Activated CD8-positive, alpha-beta T cell treated with anti-CD3 and anti-CD28 coated beads for 36 hours (primary cell): ENCODE data around the gene EPHA10. TPM values are rescaled to one million over a fixed set of nuclear protein-coding genes. Genes with fewer than 3 reads are reported as not detected.

Experiments used
- ATAC-seq: fragments of 200-7000 bp; cut with Tn5 transposase; one replicate; pipeline ENCODE4 v1.10.0; 2021; ENCODE audit warnings: mild to moderate bottlenecking, moderate library complexity
- CTCF ChIA-PET: fragments of 350-600 bp; sonication (Branson Sonifier 250); formaldehyde crosslinking; loops from one replicate; lab custom pipeline; 2021; ENCODE audit warnings: antibody characterized with exemption; lab: Charles Lee
- POLR2A ChIA-PET: fragments of 350-600 bp; sonication (Branson Sonifier 250); formaldehyde crosslinking; loops from one replicate; lab custom pipeline; 2021; ENCODE audit warnings: antibody characterized with exemption; lab: Charles Lee
- DNase-seq: peaks from one replicate; pipeline ENCODE4 v3.0.0-alpha.2; 2020
- H3K27ac Mint-ChIP-seq: one replicate; pipeline ENCODE4 v1.8.0; 2021; ENCODE audit warnings: mild to moderate bottlenecking, mixed read lengths
- H3K27me3 Mint-ChIP-seq: one replicate; pipeline ENCODE4 v1.8.0; 2021; ENCODE audit warnings: mixed read lengths
- H3K36me3 Mint-ChIP-seq: one replicate; pipeline ENCODE4 v1.8.0; 2021; ENCODE audit warnings: low read depth, mixed read lengths
- H3K4me1 Mint-ChIP-seq: one replicate; pipeline ENCODE4 v1.8.0; 2021; ENCODE audit warnings: low read depth, mixed read lengths
- H3K4me3 Mint-ChIP-seq: one replicate; pipeline ENCODE4 v1.8.0; 2021; ENCODE audit warnings: mild to moderate bottlenecking, moderate library complexity, mixed read lengths
- H3K9me3 Mint-ChIP-seq: one replicate; pipeline ENCODE4 v1.8.0; 2021; ENCODE audit warnings: mixed read lengths
- intact Hi-C: fragments of 100-400 bp; cut with micrococcal nuclease; formaldehyde crosslinking; loops from one replicate; pipeline ENCODE4 v1.10.0; 2022
- total RNA-seq, 2 experiments: library from RNA; stranded (reverse); gene quantifications; one replicate each; pipeline ENCODE4 v1.2.3, GENCODE V29; 2021
- TF ChIP-seq, protein P1 (sequence below): fragments of 200-600 bp; IDR thresholded peaks from one replicate; pipeline ENCODE4 v1.8.0; 2022; ENCODE audit warnings: antibody characterized with exemption, mild to moderate bottlenecking

The EPHA10 gene
- total RNA-seq, 2 experiments from 2014 or later = not detected

DNA sequence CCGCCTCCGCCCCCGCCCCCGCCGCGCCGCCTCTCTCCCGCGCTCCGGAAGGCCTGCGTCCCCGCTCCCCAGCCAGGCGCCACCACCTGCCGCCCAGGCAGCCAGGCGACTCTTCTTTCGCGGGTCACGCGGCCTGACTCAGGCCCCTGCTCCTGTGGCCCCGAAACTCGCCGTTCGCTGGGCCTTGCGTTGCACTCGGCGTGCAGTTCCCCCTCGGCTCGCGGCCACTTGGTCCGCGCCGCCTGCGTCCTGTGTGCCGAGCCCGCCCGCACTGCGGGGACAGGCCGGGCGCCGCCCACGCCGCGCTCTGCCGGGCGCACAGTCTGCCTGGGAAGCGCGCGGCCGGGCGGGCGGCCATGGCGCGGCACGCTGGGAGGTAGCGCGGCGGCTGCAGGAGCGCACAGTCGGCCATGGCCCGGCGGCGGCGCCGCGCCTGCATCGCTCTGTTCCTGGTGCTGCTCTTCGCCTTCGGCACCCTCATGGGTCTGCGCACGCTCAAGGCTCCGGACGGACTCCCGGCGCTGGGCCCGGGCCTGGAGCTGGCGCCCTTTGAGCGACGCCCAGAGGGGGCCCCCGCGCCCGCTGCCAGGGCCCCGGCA lies 29.0 kb upstream of the EPHA10 start, which contains the start of gene MANEAL:
TSS of gene MANEAL (plus strand) at position 75 of the 599 bp plus-strand sequence. CDS start at position 411, 336 bp downstream.
- H3K27me3 Mint-ChIP-seq = peaks cover 23% of the 10 kb centered on the region
- DNase-seq (peak; percentile 48), ATAC-seq (peak; percentile 75)
- TF ChIP-seq, protein P1, sequence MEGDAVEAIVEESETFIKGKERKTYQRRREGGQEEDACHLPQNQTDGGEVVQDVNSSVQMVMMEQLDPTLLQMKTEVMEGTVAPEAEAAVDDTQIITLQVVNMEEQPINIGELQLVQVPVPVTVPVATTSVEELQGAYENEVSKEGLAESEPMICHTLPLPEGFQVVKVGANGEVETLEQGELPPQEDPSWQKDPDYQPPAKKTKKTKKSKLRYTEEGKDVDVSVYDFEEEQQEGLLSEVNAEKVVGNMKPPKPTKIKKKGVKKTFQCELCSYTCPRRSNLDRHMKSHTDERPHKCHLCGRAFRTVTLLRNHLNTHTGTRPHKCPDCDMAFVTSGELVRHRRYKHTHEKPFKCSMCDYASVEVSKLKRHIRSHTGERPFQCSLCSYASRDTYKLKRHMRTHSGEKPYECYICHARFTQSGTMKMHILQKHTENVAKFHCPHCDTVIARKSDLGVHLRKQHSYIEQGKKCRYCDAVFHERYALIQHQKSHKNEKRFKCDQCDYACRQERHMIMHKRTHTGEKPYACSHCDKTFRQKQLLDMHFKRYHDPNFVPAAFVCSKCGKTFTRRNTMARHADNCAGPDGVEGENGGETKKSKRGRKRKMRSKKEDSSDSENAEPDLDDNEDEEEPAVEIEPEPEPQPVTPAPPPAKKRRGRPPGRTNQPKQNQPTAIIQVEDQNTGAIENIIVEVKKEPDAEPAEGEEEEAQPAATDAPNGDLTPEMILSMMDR = no peak
- intact Hi-C loops = no loop called here
- no peaks in the 10 kb centered on the region for H3K9me3 Mint-ChIP-seq
- CTCF ChIA-PET = interaction anchor here (0.9 kb wide), 1 partner anchor 29 kb away, joined by 5 read pairs; the partner anchor contains the start of gene EPHA10
- H3K27ac Mint-ChIP-seq = no peak within 1 kb of the TSS
- POLR2A ChIA-PET = interaction anchor here (0.5 to 1.6 kb wide), 3 partner anchors 10 to 19 kb away, joined by 3 to 5 read pairs (median 4); partner anchors contain the start of gene C1orf122
- peaks cover 22% of the 10 kb centered on the region for H3K4me1 Mint-ChIP-seq
- H3K4me3 Mint-ChIP-seq = peak within 1 kb of the TSS; percentile 65
- H3K36me3 Mint-ChIP-seq = peaks cover 6% of the 10 kb centered on the region

DNA sequence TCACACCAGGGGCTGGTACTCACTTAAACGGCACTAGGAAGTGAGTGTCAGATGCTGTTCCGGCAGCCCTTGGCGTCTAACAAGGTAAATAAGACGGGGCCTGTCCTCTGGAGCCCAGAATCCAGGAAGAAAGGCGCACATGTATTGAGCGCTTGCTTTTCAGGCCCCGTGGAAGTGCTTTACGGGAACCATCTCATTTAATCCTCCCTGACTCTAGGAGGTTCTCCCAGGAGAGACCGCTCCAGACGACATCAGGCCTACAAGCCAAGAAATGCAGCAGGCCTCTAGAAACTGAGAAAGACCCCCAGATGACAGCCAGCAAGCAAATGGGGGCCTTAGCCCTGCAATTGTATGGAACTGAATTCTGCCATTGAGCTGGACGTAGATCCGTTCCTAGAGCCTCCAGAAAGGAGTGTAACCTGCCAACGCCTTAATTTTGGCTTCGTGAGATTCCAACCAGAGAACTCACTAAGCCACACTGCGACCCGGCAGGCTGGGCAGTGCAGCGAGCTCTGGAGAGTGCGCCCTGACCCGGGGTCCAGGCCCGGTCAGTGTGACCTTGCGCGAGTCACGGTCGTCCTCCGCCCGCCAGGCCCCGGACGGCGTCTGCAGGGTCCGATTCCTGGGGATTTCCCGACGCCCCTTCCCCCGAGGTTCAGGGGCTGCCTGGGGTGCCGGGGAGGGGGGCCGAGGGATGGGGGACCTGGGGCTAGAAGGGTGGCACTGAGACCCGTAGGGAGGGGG lies 28.2 kb upstream of the EPHA10 start:
- Mint-ChIP-seq H3K27ac (no peak overlapping the region), H3K4me3 (peak overlapping the region; percentile 36), H3K9me3 (no peaks in the 10 kb centered on the region), H3K36me3 (peaks cover 4% of the 10 kb centered on the region), H3K27me3 (peaks cover 25% of the 10 kb centered on the region), H3K4me1 (peaks cover 22% of the 10 kb centered on the region)
- TF ChIP-seq, protein P1 = no peak
- ChIA-PET CTCF (no interaction called here), POLR2A (interaction anchor here (0.5 to 0.8 kb wide), 2 partner anchors 19 to 21 kb away, joined by 3 read pairs; no protein-coding TSS in a partner anchor)
- intact Hi-C loops = no loop called here
- DNase-seq (no peak), ATAC-seq (no peak)

DNA sequence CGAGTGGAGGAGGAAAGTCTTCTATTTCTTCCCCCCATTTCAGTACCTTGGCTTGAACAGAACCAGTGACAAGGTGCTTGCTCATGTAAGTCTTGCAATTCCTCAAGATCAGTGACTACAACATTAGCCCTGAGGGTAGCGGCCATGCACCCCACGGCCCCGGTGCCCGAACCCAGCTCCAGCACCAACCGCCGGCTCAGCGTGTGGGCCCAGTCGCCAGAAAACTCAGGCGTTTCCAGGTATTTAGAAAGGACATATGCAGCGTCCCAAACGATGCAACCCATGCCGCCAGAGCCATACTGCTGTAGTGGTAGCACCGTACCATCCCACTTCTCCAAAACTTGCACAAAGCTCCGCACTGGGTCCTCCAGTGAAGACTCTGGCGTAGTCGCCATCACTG lies 17.6 kb upstream of the EPHA10 start:
- ChIA-PET CTCF (no interaction called here), POLR2A (interaction anchor here (0.9 kb wide), 1 partner anchor 122 kb away, joined by 3 read pairs; no protein-coding TSS in a partner anchor)
- TF ChIP-seq, protein P1 = no peak
- no peak overlapping the region for H3K4me3 Mint-ChIP-seq
- H3K27ac Mint-ChIP-seq = no peak overlapping the region
- no peak for ATAC-seq
- peaks cover 2% of the 10 kb centered on the region for H3K4me1 Mint-ChIP-seq
- DNase-seq = no peak
- intact Hi-C loops = no loop called here
- no peaks in the 10 kb centered on the region for H3K9me3 Mint-ChIP-seq
- H3K36me3 Mint-ChIP-seq = no peaks in the 10 kb centered on the region
- peaks cover 19% of the 10 kb centered on the region for H3K27me3 Mint-ChIP-seq

DNA sequence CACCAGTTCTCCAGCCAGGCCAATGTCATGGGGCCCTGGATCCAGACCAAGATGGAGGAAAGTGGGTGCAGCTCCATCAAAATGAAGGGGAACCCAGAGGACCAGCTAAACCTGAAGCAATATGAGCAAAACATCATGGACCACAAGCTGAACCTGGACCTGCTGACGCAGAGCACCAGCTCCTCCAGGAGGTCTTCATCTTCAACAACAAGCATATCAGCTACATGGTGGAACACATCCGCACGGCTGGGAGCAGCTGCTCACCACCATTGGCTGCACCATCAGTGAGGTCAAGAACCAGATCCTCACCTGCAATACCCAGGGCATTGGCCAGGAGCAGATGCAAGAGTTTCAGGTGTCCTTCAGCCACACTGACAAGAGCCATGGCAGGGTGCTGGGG lies 13.7 kb upstream of the EPHA10 start:
- no peak for ATAC-seq
- POLR2A ChIA-PET = interaction anchor here (1.1 kb wide), 1 partner anchor 13 kb away, joined by 3 read pairs; no protein-coding TSS in a partner anchor
- Mint-ChIP-seq H3K4me3 (no peak overlapping the region), H3K4me1 (peaks cover 11% of the 10 kb centered on the region), H3K27ac (no peak overlapping the region), H3K27me3 (peaks cover 14% of the 10 kb centered on the region), H3K36me3 (no peaks in the 10 kb centered on the region), H3K9me3 (no peaks in the 10 kb centered on the region)
- intact Hi-C loops = no loop called here
- DNase-seq = no peak
- CTCF ChIA-PET = no interaction called here
- TF ChIP-seq, protein P1 = no peak
